Peyer's patch (tissue), 4 donors: Measurements from ENCODE around the gene MXD4.

ENCODE experiments used
- CTCF ChIP-seq, 6 experiments: fragments of 450-650 bp in 4 of 6; fragments of 200-600 bp in 2 of 6; sonication (generic) in 1 of 6; IDR thresholded peaks; one replicate each; pipeline ENCODE4 v1.5.1; 2017 to 2019; ENCODE audit warnings: antibody characterized with exemption in 6 of 6, mild to moderate bottlenecking in 3 of 6, moderate library complexity in 1 of 6
- POLR2A ChIP-seq, 2 donors: fragments of 450-650 bp; IDR thresholded peaks; one replicate each; pipeline ENCODE4 v1.5.1; 2017; ENCODE audit warnings: antibody characterized with exemption in 2 of 2, mild to moderate bottlenecking in 2 of 2, moderate library complexity in 2 of 2

DNA sequence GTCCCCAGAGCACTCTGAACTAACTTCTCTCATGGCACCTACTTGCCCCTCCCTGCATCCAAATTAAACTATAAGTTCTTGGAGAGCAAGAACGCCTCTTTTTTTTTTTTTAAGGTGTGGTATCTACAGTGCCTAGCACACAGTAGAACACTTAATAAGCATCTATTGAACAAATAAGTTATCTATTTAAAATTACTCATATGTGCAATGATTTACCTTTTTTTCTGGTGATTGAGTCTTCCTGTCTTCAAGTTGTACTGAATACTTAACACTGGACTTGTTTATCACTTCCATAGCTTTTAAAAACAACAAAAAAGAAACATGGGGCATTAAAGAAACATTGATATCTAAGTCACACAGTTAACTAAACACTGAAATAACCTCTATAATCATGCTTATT is 49.1 kb downstream of the MXD4 start:
- TF ChIP-seq CTCF (IDR thresholded peaks at IDR 0.05) (no peak), POLR2A (IDR thresholded peaks at IDR 0.05) (no peak)
